ENCODE measurements around the gene ELAVL1.
"Not testable (repeated sequence)": the region's sequence is repeated elsewhere in the genome, so short reads cannot be mapped to it uniquely, and the experiment has no call there.

Gene ELAVL1

GRCh38 chr19:7968008-7968795 is 37.2 kb downstream of the ELAVL1 start:
- no peak for DNase-seq

DNA sequence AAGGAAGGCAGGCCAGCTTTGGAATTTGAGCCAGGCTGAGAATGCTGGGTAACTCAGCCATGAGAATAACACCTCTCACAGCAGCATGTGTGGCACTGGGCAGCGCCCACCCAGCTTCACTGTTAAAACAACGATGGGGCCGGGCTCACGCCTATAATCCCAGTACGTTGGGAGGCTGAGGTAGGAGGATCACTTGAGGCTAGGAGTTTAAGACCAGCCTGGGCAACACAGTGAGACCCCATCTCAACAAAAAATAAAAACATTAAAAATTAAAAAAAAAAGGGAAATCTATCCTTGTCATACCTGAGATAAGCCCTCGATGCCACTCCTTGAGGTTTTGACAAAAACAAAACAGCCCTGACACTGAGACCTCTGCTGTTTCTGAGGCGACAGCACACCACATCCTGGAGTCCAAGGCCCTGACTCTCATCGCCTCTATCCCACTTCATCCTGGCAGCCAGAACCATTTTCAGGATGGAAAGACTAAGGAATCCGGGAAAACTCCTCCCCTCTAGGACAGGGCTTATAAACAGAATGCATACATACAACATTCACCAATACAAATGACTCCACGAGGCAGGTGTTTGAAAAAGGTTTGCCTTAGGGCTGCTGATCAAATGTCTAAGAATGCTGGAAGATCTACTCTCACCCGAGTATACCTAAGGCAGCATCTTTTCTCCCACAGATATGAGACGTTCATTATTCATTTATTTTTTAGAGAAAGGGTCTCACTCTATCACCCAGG is 39.3 kb downstream of the ELAVL1 start:
- DNase-seq, result no peak

GRCh38 chr19:7965259-7965841 is 40.1 kb downstream of the ELAVL1 start:
- no peak for DNase-seq

- no peak for DNase-seq
These were observed 41.9 kb downstream of the ELAVL1 start for GRCh38 chr19:7963566-7963965.

DNA sequence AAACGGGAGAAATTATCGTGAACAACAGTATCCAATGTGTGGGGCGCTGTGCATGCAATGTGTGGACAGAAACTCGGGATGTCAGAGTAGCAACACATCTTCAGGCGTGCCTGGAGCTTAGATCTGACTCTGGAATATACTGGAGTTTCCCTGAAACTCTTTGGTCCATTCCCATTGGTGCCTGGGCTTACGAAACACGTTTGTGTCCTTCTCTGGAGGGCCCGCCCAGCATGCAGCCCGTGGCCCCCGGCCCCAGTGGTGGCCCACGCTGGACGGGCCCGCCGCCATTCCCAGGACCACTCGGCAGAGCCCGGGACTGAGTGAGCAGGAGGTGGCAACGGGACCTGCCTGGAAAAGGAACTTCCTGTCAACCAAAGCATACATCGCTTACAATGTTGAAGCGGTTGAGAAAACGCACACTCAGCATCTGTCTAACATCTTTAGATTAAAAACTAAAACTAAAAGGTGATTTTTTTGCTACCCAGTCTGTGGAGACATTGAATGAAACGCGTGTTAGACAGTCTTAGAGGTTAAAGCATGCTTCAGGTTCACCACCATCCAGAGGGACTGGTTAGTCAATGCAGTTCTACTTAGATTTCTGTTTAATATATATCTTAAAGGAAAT is 42.7 kb downstream of the ELAVL1 start:
- no peak for DNase-seq

DNA sequence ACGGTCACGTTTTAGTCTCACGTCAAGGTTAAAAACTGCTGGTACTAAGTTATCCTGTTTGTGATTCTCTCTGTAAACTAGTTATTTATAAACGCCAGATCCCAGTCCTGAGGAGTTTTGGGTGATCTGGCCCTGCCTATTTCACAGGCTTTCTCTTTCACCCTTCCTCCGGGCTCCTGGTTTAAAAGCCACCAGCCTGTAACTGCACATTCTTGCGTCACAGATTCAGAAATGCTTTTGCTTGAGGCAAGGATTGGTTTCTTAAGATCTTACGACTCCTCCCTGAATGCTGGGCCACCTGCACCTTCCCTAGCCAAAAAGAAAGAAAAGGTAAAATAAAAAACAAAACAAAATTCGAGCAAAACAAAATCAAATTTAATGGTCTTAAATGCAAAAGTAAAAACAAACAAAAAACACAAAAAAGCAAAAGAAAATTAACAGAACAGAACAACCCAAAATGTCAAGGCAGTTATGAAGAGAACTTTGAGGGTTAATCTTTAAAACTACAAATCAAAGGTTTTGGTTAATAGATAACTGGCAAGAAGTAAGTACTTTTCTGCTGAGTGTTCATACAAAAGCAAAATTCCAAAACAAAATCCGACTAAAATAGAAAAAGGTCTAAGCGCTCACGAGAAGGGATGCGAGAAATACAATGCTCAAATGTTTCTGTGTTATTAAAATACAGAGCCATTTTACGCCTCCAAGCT is 43.4 kb downstream of the ELAVL1 start:
- DNase-seq, result no peak

- DNase-seq, result not testable (repeated sequence)
These were observed 44.4 kb downstream of the ELAVL1 start for GRCh38 chr19:7961082-7961481.

DNA sequence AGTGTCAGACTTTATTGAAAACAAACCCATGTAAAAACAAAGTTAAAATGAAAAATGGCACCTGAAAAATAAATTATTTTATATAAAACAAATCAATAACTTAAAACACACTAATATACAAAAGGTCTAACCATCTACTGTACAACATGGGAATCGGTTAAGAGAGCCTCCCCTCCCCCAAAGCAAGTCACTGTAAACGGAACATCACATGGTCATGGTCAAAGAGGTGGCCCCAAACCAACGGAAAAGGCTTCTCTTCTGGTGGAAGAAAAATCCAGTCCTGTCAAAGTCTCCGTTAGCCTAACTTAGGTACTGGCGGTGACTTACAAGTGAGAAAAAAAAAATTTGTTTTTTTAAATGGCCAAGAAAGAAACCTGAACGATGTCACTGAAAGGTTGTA is 46.2 kb downstream of the ELAVL1 start:
- DNase-seq, result no peak

- no peak for DNase-seq
These were observed 49.7 kb downstream of the ELAVL1 start for GRCh38 chr19:7955696-7956095.

DNA sequence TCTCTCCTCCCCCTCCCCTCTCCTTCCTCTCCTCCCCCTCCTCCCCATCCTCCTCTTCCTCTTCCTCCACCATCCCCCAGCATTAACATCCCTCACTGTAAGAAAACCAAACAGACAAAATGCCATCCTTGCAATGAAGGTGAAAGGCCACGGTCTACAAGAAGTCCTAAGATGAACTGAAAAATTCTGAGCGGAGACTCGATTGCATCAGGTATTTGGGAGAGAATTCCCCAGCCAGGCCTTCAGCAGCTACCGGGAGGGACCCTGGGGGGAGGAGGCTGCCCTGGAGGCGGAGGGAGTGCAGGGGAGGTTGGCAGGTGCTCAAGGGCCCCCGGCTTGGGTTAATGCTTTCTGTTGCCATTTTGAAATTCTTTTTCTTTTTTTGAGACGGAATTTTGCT is 51.9 kb downstream of the ELAVL1 start:
- no peak for DNase-seq

DNA sequence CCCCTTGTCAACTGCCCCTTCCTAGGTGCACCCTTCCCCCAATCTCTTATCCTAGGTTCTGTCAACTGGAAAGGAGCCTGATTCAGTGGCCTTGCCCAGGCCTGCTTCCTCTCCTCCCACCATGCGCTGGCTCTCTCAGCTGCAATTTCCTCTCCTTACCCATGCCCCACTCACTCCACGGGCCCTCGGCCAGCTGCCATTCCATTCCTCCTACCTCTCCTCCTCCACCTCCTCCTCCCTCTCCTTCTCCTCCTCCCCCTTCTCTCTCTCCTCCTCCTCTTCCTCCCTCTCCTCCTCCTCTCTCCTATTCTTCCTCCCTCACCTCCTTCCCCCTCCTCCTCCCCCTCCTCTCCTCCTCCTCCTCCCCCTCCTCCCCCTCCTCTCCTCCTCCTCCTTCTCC is 52.4 kb downstream of the ELAVL1 start:
- DNase-seq, result no peak

DNA sequence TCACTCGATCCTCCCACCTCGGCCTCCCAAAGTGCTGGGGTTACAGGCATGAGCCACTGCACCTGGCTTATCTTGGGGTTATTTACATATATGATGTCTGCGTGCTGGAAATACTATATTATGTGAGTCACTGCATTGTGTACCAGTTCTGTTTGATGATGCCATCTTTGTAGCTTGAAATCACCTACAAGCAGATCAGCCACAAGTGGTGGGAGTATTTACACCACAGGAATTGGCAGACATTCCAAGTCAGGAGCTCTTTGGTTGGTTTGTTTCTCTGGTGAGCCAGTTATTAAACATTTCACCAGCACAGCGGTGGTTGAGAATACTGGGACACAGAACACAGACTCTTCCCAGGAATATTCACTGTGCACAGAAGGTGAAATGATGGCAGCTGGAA is 57.5 kb downstream of the ELAVL1 start:
- DNase-seq, result no peak

GRCh38 chr19:7944177-7944761 is 61.2 kb downstream of the ELAVL1 start:
- DNase-seq, result peak; percentile 91

DNA sequence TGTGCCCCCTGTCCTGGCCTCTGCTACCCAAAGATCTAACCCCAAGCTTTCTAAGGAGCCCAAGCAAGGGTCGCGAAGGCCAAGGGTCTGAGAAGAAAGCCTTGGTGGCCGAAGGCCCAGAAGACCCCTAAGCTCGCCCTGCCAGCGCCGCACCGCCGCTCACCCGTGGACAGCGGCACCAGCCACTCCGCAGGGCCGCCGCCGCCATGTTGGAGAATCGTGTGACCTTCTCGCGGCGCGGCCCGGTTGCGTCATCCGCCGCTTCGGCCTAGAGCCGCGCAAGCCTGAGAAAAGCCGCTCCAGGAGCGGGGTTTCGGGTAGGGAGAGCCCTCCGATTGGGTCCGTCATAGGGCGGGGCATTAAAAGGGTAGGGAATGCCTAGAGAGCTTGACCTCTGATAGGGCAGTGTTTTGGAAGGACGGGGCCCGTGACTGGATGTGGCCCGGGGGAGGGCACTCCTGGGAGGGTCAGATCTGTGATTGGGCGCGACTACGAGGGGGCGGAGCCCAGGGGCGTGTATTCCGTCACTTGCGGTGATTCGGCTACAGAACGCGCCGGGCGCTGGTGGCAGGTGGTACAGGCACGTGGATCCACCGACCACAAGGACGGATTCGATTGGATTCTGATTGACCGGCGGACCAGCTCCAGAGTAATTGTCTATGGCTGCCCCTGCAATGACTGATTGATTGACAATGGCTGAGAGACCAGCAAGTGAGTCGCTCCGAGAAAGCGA is 61.8 kb downstream of the ELAVL1 start, which contains the start of gene TIMM44:
TSS of gene TIMM44 (minus strand) at position 223 of the 733 bp plus-strand sequence. CDS start at position 208, 15 bp downstream.
- peak; percentile 99 for DNase-seq

DNA sequence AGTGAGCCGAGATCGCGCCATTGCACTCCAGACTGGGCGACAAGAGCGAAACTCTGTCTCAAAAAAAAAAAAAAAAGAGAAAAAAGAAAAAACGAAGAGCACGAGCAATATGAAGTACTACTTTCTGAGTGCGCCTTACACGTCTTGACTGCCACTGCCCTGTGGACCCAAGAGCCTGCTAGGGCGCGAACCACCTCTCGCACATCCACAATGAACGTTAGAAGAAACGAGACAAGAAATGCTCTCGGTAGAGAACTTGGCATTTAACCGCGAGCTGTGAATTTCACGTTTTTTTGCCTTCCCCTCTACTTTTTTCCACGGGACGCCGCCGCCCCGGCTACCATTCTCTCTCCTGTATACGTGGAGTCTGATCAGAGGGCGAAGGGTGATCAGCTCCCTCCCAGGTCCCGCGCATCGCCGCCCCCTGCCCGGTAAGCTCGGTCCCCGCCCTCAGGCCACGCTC is 62.4 kb downstream of the ELAVL1 start:
- peak; percentile 18 for DNase-seq

DNA sequence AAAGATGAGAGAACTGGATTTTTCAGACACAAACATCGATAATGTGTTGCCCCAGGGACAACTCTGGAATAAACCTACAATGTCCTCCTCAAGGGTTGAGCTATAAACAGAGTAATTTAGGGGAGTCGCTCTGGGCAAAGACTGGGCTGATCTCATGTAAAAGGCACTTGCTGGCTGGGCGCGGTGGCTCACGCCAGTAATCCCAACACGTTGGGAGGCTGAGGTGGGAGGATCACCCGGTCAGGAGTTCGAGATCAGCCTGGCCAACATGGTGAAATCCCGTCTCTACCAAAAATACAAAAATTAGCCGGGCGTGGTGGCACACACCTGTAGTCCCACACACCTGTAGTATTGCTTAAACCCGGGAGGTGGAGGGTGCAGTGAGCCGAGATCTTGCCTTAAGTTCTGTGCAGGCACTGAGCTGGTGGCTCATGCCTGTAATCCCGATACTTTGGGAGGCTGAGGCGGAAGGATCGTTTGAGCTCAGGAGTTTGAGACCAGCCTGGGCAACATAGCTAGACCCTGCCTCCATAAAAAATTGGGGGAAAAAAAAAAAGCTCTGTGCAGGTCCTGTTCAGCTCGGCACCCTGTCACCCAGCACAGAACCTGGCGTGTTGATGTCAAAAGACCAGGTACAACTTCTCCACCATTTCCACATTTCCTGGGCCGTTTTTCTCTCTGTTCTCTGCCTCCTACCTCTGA is 63.4 kb downstream of the ELAVL1 start:
- DNase-seq, result no peak

DNA sequence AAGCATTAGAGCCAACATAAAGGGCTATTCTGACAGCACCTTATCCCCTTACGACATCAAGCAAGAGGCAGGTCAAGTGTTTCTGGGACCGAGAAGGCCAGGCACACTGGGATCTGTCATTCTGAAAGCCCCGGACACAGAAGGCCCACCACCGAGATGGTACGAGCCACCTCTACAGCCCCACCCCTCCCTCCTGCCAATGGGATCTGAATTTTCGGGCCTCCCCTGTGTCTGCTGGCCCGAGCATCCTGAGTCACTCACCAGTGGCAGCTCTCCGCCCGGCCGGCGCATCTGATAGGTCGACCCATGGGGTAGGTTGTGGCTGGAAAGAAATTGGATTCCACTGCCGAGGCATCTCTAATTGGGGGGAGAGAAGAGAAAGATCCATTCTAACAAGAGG is 64.6 kb downstream of the ELAVL1 start:
- DNase-seq, result no peak

- no peak for DNase-seq
These were observed 70.7 kb downstream of the ELAVL1 start for GRCh38 chr19:7934766-7935165.

- DNase-seq, result no peak
These were observed 71.4 kb downstream of the ELAVL1 start for GRCh38 chr19:7933828-7934725.

DNA sequence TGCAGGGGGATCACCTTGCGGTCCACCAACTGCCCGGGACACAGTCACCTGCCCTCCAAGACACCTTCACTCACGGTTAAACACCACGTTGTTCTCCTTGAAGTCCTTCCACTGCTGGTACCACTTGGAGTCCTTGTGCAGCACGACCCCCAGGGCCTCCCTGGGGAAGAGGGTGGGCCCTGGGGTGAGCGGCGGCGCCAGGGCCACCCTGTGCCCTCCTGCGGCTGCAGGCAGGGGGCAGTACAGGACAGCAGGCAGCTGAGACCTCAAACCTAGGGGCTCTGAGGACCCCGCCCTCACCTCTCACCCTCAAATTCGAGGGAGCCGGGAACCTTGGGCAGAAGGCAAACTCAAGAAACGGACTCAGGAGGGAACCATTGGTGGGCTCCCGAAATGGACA is 72.0 kb downstream of the ELAVL1 start:
- no peak for DNase-seq

All from CD4-positive, alpha-beta T cell treated with Interleukin-17A for 4 hours (primary cell).